Hematopoietic multipotent progenitor cell treated with erythropoietin and hydrocortisone succinate and interleukin-3 and kit ligand, for 4 days (in vitro differentiated cells): ENCODE data around the gene IL27RA.

Source experiments
- DNase-seq: peaks from one replicate; pipeline ENCODE4 v3.0.0-alpha.2; 2015

Gene IL27RA

GRCh38 chr19:14031719-14032480, at the start of gene IL27RA:
IL27RA (plus strand) TSS chr19:14031762; CDS start chr19:14031873, 111 bp downstream.
- DNase-seq: peak; percentile 93

GRCh38 chr19:13981988-13982501, 49.5 kb upstream of the IL27RA start:
- DNase-seq: no peak

- DNase-seq: no peak
Observed at GRCh38 chr19:13982773-13983172, 48.8 kb upstream of the IL27RA start.

GRCh38 chr19:13983213-13983889, 48.2 kb upstream of the IL27RA start:
- no peak for DNase-seq

GRCh38 chr19:13984186-13984585, 47.4 kb upstream of the IL27RA start:
- no peak for DNase-seq

- DNase-seq: peak; percentile 42
Observed at GRCh38 chr19:13984875-13985741, 46.5 kb upstream of the IL27RA start.

GRCh38 chr19:13985771-13986347, 45.7 kb upstream of the IL27RA start:
- DNase-seq: no peak

- peak; percentile 98 for DNase-seq
Observed at GRCh38 chr19:13986348-13986904, 45.1 kb upstream of the IL27RA start.

- peak; percentile 62 for DNase-seq
Observed at GRCh38 chr19:13987101-13987890, 44.3 kb upstream of the IL27RA start.

- DNase-seq: no peak
Observed at GRCh38 chr19:13989487-13989886, 42.1 kb upstream of the IL27RA start.

GRCh38 chr19:13990085-13990484, 41.5 kb upstream of the IL27RA start:
- no peak for DNase-seq

GRCh38 chr19:13992025-13992424, 39.5 kb upstream of the IL27RA start:
- DNase-seq: no peak

GRCh38 chr19:13993590-13994300, 37.8 kb upstream of the IL27RA start:
- no peak for DNase-seq

GRCh38 chr19:13995017-13995728, 36.4 kb upstream of the IL27RA start:
- no peak for DNase-seq

GRCh38 chr19:13995878-13996765, 35.4 kb upstream of the IL27RA start:
- DNase-seq: no peak

- no peak for DNase-seq
Observed at GRCh38 chr19:13996928-13997630, 34.5 kb upstream of the IL27RA start.

- DNase-seq: no peak
Observed at GRCh38 chr19:13997631-13997962, 34.0 kb upstream of the IL27RA start.

- no peak for DNase-seq
Observed at GRCh38 chr19:13998426-13998825, 33.1 kb upstream of the IL27RA start.

GRCh38 chr19:13999085-13999484, 32.5 kb upstream of the IL27RA start:
- DNase-seq: no peak
